Activated T-helper 2 cell treated with anti-CD3 and anti-CD28 coated beads, Interferon-gamma antibody, Interleukin-2, Interleukin-4, amounts not matched to agents 10 μg/mL and 5 μg/mL and 100 μg/mL, durations not matched to agents 14 hours and 24 hours and 36 hours (primary cell): ENCODE data around the gene GPR87. TPM values are rescaled to one million over a fixed set of nuclear protein-coding genes. Genes with fewer than 3 reads are reported as not detected.

Experiments used
- DNase-seq: peaks from one replicate; pipeline ENCODE4 v3.0.0; 2021; ENCODE audit warnings: low spot score
- H3K27ac Mint-ChIP-seq: one replicate; pipeline ENCODE4 v1.8.0; 2021; ENCODE audit warnings: mixed read lengths
- H3K27me3 Mint-ChIP-seq: one replicate; pipeline ENCODE4 v1.8.0; 2021; ENCODE audit warnings: low read depth, mixed read lengths
- H3K36me3 Mint-ChIP-seq: one replicate; pipeline ENCODE4 v1.8.0; 2021; ENCODE audit warnings: low read depth, mixed read lengths
- H3K4me1 Mint-ChIP-seq: one replicate; pipeline ENCODE4 v1.8.0; 2021; ENCODE audit warnings: low read depth, mixed read lengths
- H3K4me3 Mint-ChIP-seq: one replicate; pipeline ENCODE4 v1.8.0; 2021; ENCODE audit warnings: low read depth, mild to moderate bottlenecking, moderate library complexity, mixed read lengths
- H3K9me3 Mint-ChIP-seq: one replicate; pipeline ENCODE4 v1.8.0; 2021; ENCODE audit warnings: mixed read lengths
- intact Hi-C: fragments of 100-400 bp; cut with micrococcal nuclease; formaldehyde crosslinking; loops from one replicate; pipeline ENCODE4 v1.15.1; 2023
- total RNA-seq: library from RNA; stranded (reverse); gene quantifications from 2 replicates; pipeline ENCODE4 v1.2.3, GENCODE V29; 2022

GPR87 gene
- total RNA-seq, 1 donor from 2014 or later, result 1.1 TPM

DNA sequence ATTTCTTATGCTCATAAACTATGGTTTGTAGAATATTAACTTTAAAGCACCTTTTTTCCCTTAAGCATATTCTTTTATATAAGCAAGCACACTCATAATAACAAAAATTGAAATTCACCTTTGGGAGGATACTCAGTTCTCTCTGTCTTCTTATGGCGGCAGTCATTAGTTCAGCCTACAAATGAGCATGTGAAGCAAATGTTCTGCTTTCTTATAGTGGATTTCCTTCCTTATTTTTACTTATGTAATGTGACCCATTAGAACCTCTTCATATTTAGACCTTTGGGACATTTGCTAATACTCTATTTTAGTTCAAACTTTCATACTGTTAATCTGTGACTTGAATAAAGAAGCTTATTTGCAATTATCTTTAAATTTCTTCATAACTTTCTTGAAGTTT, 12.7 kb upstream of the GPR87 start, which contains the start of gene P2RY13:
Gene P2RY13 (minus strand): TSS at position 187 of the 400 bp plus-strand sequence. CDS start 21 bp downstream, at position 166.
- H3K4me3 Mint-ChIP-seq, result no peak within 1 kb of the TSS

DNA sequence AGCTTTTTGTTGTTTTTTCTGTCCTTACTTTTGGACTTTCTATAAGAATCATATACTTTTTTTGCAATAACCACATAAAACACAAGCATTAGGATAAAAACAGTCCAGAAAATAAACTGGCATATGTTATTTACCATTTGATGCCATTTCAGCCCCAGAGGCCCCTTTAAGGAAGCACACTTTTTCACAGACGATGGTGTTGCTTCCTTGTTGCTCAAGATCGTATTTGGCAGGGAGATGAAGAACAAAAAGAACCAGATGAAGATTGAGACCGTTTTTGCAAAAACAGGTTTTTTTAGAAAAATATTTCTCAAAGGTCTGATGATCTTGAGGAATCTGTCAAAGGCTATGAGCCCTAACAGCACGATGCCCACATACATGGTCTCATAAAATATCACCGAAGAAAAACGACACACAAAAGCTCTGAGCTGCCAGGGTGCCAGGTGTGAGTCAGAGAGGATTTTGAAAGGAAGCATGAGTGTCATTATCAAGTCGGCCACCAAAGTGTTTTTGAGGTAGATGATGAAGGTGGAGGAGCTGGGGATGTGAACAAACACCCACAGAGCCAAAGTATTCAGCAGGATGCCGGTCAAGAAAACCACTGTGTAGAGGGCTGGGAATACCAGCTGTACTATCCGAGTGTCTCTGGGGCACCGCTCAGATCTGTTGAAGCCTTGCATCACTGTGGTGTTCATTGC, 11.8 kb upstream of the GPR87 start:
- intact Hi-C loops, result loop anchor here (1.0 to 5.0 kb wide), 2 partner anchors 38 to 101 kb away; no protein-coding TSS in a partner anchor
- no peak for DNase-seq
- H3K9me3 Mint-ChIP-seq, result no peaks in the 10 kb centered on the region
- peaks cover 20% of the 10 kb centered on the region for H3K4me1 Mint-ChIP-seq
- H3K27me3 Mint-ChIP-seq, result no peaks in the 10 kb centered on the region
- H3K4me3 Mint-ChIP-seq, result no peak overlapping the region
- H3K27ac Mint-ChIP-seq, result no peak overlapping the region
- H3K36me3 Mint-ChIP-seq, result no peaks in the 10 kb centered on the region

More for the DNA sequence above, 12.7 kb upstream of the GPR87 start, which contains the start of gene P2RY13:
- Mint-ChIP-seq H3K4me1 (peaks cover 13% of the 10 kb centered on the region), H3K9me3 (no peaks in the 10 kb centered on the region), H3K27ac (no peak within 1 kb of the TSS), H3K27me3 (no peaks in the 10 kb centered on the region), H3K36me3 (no peaks in the 10 kb centered on the region)
- intact Hi-C loops, result loop anchor here (5.0 kb wide), 1 partner anchor 102 kb away; no protein-coding TSS in a partner anchor
- DNase-seq, result no peak

DNA sequence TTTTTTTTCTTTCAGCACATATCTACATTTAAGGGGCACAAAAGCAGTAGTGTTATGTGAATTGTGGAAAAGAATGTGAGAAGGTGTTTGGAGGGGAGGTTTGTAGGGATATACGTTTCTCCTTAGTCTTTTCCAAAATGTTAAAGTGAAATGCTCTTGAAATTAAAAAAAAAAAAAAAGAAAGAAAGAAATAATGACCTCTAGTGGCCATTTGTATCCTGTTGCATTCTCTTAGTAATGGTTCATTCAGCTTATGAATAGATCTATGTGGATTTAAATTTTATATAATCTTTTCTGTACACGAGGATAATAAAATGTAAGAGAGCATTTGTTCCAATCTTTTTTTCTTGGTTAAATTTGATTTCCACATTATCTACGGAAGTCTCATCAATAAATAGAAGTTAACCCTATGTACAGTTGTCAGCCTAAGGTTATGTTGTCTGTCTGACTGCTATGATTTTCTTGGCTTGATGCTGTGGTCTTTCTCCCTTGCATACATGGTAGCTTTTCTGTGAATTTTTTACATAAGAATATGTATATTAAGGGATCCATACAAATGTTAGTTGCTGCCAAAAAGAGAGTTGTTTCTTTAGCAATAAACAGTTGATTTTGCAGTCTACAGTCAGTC, 11.1 kb upstream of the GPR87 start:
- no peaks in the 10 kb centered on the region for H3K27me3 Mint-ChIP-seq
- no peaks in the 10 kb centered on the region for H3K9me3 Mint-ChIP-seq
- intact Hi-C loops, result loop anchor here (1.0 to 5.0 kb wide), 2 partner anchors 37 to 100 kb away; no protein-coding TSS in a partner anchor
- H3K36me3 Mint-ChIP-seq, result no peaks in the 10 kb centered on the region
- H3K27ac Mint-ChIP-seq, result no peak overlapping the region
- DNase-seq, result no peak
- no peak overlapping the region for H3K4me3 Mint-ChIP-seq
- peaks cover 22% of the 10 kb centered on the region for H3K4me1 Mint-ChIP-seq

DNA sequence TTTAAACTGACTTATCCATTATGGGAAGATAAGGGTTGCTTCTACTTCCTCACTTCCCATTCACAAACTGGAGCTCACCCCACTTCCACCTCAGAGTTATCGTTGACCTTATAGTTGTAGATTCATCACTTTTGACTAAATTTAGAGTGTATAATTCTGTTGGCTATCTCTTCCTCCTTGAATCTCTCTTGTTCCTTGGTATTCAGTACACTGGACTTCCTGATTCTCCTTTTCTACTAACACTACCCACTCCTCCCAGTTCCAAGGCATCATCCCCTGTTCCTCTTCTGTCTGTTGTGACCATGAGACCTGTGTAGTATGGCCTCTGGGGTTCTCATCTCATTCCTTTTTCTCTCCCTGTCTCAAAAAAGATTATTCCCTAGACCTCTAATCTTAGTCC, 5.9 kb upstream of the GPR87 start:
- no peaks in the 10 kb centered on the region for H3K27me3 Mint-ChIP-seq
- intact Hi-C loops, result no loop called here

DNA sequence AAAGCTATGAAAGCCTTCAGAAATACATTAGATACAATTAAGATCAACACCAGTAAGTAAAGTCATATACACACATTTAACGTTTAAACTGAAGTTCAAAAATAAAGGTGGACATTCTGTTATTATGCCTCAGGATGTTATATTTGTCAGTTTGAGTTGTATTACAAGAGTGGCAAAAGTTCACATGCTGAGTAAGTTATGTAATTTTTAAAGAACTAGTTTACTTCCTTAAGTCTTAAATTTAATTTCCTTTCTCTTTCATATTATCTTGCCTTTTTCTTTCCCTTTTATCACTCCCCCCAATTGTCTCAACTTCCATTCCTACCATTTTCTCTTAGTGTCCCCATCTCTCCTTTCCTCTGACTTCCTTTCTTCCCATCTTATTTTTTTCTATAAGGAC, 4.9 kb upstream of the GPR87 start:
- Mint-ChIP-seq H3K9me3 (no peaks in the 10 kb centered on the region), H3K4me1 (peaks cover 48% of the 10 kb centered on the region)
- intact Hi-C loops, result no loop called here

More for the DNA sequence above, 5.9 kb upstream of the GPR87 start:
- Mint-ChIP-seq H3K36me3 (no peaks in the 10 kb centered on the region), H3K4me1 (peaks cover 45% of the 10 kb centered on the region), H3K9me3 (no peaks in the 10 kb centered on the region), H3K4me3 (no peak overlapping the region), H3K27ac (no peak overlapping the region)
- DNase-seq, result no peak

DNA sequence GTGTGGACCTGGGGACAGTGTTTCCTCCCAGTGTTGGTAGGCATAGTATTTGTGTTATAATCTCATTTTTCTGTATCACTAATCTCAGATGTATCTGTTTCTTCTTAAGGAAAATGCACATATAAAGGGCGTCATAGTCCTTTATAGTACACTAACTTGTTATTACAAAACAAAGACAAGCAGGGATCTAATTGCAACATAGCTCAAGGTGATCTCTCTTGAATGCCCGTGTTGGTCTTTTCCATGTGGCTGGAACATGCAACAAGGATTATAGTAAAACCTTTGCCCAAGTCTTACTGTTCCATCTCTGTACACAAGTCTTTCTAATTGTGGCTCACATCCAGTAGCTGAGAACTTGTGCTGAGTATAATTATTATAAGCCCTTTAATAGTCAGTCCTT, 3.5 kb upstream of the GPR87 start:
- Mint-ChIP-seq H3K9me3 (no peaks in the 10 kb centered on the region), H3K36me3 (no peaks in the 10 kb centered on the region), H3K27me3 (no peaks in the 10 kb centered on the region), H3K4me3 (no peak overlapping the region), H3K27ac (no peak overlapping the region), H3K4me1 (peaks cover 61% of the 10 kb centered on the region)
- intact Hi-C loops, result loop anchor here (1.0 kb wide), 1 partner anchor 36 kb away; no protein-coding TSS in a partner anchor
- no peak for DNase-seq

More for the DNA sequence above, 4.9 kb upstream of the GPR87 start:
- H3K4me3 Mint-ChIP-seq, result no peak overlapping the region
- no peak for DNase-seq
- no peaks in the 10 kb centered on the region for H3K36me3 Mint-ChIP-seq
- no peak overlapping the region for H3K27ac Mint-ChIP-seq
- no peaks in the 10 kb centered on the region for H3K27me3 Mint-ChIP-seq

DNA sequence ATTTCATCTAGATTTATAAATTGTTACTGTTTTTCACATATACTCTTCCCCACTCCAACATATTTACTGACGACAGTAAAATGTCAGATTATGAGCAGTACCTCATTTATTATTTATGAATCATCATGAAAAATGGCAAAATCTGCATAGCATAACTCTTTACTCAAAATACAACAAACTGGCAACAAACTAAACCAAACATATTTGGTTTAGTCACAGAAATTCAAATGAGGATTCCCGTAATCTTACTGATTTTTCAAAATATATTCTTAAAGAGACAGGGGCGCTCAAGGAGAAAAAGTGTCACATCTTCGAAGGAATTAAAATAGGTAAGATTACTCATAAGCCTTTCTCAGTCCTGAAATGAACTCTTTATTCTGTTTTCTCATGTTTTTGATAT, 3.0 kb upstream of the GPR87 start:
- Mint-ChIP-seq H3K9me3 (no peaks in the 10 kb centered on the region), H3K4me1 (peaks cover 66% of the 10 kb centered on the region), H3K4me3 (no peak overlapping the region), H3K27me3 (no peaks in the 10 kb centered on the region), H3K36me3 (no peaks in the 10 kb centered on the region), H3K27ac (no peak overlapping the region)
- intact Hi-C loops, result loop anchor here (1.0 to 10.0 kb wide), 2 partner anchors 35 to 805 kb away; no protein-coding TSS in a partner anchor
- DNase-seq, result no peak

DNA sequence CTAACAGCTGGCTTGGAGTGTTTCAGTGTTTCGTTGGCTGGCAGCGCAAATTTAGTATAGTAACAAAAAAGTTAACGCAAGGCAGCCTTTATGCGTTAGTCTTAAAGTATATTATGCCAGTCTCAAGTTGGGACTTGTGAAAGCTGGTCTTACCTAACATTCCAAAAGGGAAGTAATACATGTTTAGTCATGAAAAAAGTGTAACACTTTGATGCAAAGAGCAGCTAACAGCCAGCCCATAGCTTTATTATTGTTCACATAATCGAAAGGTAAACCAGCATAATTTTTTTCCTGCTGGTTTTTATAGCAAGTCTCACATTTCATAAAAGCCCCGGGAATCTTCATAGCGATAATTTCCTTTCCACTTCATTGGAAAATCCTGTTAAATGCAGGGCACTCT, 2.4 kb upstream of the GPR87 start:
- intact Hi-C loops, result loop anchor here (10.0 kb wide), 1 partner anchor 806 kb away; no protein-coding TSS in a partner anchor

DNA sequence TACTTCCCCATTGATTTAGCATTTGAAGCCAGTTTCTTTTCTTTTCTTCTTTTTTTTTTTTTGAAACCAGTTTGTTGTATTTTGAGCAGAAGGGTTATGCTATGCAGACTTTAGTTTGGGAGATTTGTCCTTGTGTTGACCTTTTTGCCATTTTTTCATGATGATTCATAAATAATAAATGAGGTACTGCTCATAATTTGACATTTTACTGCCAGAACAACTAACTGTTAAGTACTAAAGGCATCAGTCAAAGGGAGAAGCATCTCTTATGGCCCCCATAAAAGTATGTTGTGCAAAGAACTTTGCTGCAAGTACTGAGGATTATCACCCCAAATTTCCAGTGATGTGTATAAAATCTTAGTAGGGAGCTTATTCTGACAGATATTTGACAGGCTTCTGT, 1.7 kb upstream of the GPR87 start:
- peaks cover 62% of the 10 kb centered on the region for H3K4me1 Mint-ChIP-seq
- H3K4me3 Mint-ChIP-seq, result no peak overlapping the region

More for the DNA sequence above, 2.4 kb upstream of the GPR87 start:
- no peak overlapping the region for H3K27ac Mint-ChIP-seq
- H3K27me3 Mint-ChIP-seq, result no peaks in the 10 kb centered on the region
- no peaks in the 10 kb centered on the region for H3K36me3 Mint-ChIP-seq
- H3K9me3 Mint-ChIP-seq, result no peaks in the 10 kb centered on the region
- DNase-seq, result no peak
- no peak overlapping the region for H3K4me3 Mint-ChIP-seq
- H3K4me1 Mint-ChIP-seq, result peaks cover 68% of the 10 kb centered on the region

DNA sequence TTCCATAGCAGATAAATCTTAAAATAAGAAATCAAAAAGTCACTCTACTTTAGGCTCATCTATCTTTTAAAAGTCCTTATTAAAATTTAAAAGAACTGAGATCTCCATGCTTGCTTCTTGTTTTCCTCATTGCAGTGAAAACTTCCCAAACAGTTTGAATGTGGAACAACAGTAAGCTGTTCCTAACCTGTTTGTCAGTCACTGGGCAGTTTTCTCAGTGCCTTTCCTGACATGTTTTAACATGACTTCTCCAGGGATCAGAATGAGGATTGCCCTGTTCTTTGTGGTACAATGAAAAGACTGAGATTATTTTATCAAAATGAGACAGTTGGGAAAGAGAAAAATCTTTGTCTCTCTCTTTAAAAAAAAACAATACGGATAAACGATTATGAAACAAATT, 774 bp downstream of the GPR87 start:
- Mint-ChIP-seq H3K4me1 (peaks cover 48% of the 10 kb centered on the region), H3K36me3 (peaks cover 4% of the 10 kb centered on the region), H3K27me3 (no peaks in the 10 kb centered on the region), H3K4me3 (peak overlapping the region; percentile 55), H3K9me3 (no peaks in the 10 kb centered on the region), H3K27ac (peak overlapping the region; percentile 80)
- DNase-seq, result no peak
- intact Hi-C loops, result loop anchor here (1.0 to 10.0 kb wide), 4 partner anchors 11 to 809 kb away; no protein-coding TSS in a partner anchor

More for the DNA sequence above, 1.7 kb upstream of the GPR87 start:
- intact Hi-C loops, result loop anchor here (10.0 kb wide), 1 partner anchor 806 kb away; no protein-coding TSS in a partner anchor
- Mint-ChIP-seq H3K36me3 (no peaks in the 10 kb centered on the region), H3K27me3 (no peaks in the 10 kb centered on the region), H3K9me3 (no peaks in the 10 kb centered on the region), H3K27ac (no peak overlapping the region)
- no peak for DNase-seq

DNA sequence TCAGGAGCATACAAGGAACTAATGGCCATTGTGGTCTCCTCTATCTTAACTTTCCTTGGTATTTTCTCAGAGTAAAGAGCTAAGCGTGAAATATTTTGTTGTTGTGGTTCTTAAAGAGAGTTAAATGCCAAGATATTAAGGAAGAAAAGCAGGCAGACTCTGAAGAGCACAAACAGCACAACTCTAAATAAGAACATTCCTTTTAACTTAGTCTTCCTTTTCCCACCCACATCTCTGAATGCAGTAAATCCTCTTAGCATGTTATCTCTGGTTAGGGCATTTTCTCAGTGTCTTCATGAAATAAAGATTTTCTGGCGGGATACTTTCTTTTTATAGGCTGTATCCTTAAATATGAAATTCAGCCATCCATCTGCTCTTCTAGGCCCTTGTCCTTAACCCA, 1.5 kb downstream of the GPR87 start:
- Mint-ChIP-seq H3K4me3 (peak overlapping the region; percentile 17), H3K27ac (no peak overlapping the region), H3K36me3 (peaks cover 4% of the 10 kb centered on the region), H3K9me3 (no peaks in the 10 kb centered on the region), H3K27me3 (no peaks in the 10 kb centered on the region), H3K4me1 (peaks cover 43% of the 10 kb centered on the region)
- no peak for DNase-seq
- intact Hi-C loops, result loop anchor here (10.0 kb wide), 1 partner anchor 810 kb away; no protein-coding TSS in a partner anchor

DNA sequence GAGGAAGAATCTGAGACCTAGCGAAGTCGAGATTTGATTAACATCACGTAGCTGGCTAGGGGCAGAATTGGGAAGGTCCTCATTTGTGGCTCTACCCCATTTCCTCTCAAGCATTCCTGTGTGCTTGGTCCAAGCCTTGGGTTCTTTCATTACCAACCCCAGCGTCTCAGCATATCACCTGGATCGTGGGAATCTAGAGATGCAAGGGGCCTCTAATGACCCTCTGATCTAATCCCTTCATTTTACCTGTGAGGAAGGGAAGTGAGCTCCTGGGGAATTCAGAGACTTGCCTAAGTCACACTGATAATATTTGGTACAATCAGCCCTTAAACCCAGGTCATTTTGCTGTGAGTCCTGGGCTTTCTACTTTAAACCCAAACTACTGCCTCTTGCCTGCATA, 2.0 kb downstream of the GPR87 start:
- H3K9me3 Mint-ChIP-seq, result no peaks in the 10 kb centered on the region
- peaks cover 4% of the 10 kb centered on the region for H3K36me3 Mint-ChIP-seq
- H3K4me3 Mint-ChIP-seq, result no peak overlapping the region
- no peak for DNase-seq
- no peaks in the 10 kb centered on the region for H3K27me3 Mint-ChIP-seq
- no peak overlapping the region for H3K27ac Mint-ChIP-seq
- intact Hi-C loops, result loop anchor here (10.0 kb wide), 1 partner anchor 810 kb away; no protein-coding TSS in a partner anchor
- H3K4me1 Mint-ChIP-seq, result peaks cover 41% of the 10 kb centered on the region
